Pulmonary artery endothelial cell (primary cell): ENCODE data around the gene ZFYVE28. TPM values are rescaled to one million over a fixed set of nuclear protein-coding genes. Genes with fewer than 3 reads are reported as not detected.

Source experiments
- DNase-seq: peaks from one replicate; pipeline ENCODE4 v3.0.0-alpha.2; 2011; ENCODE audit warnings: low read depth, low spot score
- total RNA-seq: library from RNA; depleted of rRNA; stranded (reverse); fragments of >200 nt; gene quantifications from 2 replicates; pipeline ENCODE4 v1.2.3, GENCODE V29; 2014

Gene ZFYVE28
- total RNA-seq, 1 donor from 2014 or later: 10.8 TPM

DNA sequence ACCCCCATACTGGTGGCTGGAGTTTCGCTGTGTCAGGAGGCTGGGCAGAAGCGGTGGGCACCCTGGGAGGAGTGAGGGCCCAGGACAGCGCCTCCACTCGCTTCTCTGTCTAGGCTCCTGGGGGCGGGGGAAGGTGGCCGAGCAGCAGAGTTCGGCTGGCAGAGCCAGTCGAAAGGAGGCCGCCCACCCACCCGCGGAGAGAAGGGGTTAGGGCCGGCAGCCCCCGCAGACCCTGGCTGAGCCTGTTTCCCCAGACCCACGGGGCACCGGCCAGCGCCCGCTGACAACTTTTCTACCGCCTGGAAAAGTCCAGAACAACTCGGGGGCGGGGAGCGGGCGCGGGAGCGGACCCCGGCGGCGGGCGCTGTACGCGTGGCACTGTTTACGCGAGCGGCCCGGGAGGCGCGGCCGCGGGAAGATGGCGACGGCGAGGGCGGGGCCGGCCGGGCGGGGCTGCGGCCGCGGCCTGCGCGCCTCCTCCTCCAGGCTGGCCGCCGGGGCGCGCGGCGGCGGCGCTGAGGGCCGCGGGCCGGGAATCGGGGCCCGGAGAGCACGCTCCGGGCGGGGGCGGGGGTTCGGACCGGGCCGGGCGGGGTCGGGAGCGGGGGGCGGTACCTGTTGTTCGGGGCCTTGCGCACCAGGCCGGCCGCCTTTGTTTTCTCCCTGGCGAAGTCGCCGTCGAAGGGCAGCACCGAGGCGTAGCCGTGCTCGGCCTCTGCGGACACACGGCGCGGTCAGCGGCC is 157.2 kb downstream of the ZFYVE28 start:
- DNase-seq: no peak

DNA sequence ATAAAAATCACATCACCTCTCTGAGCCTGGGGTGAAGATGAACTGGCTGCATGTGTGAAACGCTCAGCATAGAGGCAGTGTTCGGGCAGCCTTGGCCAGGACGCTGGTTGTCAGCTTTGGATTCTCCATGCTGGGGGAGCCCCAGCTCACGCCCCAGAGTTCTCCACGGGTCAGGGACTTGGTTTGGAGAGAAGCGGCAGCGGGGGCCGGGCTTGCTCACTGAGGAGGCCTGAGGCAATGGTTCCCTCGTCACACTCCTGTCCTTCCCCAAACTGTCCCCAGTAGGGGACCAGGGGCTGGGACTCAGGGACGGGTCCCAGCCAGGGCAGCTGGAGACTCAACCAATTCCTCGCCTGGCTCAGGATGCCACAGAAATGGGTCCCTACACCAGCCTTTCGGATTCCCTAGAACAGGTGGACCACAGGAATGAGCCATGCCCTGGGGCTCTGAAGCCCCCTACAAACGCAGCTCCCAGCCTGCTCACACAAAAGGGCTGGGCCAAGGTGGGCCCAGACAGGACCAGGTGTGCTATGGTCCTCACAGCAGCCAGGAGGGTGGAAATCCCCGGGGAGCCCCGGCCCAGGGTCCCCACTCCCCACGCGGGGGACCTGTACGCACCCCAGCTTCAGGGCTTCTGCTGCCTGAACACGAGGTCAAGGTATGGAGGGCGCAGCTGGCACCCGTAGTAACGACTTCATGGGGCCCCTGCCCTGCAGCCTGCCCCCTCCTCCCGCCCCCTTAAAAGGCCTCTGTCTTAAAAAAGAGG is 157.9 kb downstream of the ZFYVE28 start:
- no peak for DNase-seq

DNA sequence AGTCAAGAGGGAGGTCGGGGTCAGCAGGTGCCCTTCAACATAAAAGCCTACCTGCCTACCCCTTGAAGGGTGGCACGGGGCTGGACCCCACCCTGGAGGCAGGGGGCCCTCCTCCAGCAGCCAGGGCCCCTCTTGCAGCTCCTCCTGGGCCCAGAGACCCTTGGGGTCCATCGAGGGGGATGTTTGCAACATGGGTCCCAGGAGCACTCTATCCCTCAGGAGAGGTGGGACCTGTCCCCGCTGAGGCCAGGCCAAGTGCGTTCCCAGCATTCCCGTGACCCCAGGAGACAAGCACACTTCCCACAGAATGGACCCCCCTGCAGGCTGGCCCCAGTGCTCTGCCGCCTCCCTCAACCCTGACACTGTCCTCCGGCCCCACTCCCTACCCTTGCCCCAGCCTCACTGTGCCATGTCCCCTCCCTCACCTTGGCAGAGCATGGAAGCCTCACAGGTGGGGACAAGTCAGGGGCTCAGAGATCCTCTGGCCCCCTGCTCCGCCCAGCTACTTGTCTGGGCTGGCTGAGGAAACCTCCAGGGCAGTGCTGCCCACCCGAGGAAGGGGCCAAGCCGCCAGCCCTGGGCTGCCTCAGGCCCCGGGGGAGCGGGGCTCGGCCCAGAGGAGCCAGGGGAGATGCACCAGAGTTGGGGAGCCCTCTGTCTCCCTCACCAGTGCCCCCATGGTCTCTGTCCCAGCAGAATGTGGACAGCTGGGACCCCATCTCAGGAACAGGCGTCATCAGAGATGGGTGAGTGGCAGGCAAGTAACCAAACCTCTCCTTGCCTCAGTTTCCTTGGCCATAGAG is 158.7 kb downstream of the ZFYVE28 start:
- DNase-seq: no peak

DNA sequence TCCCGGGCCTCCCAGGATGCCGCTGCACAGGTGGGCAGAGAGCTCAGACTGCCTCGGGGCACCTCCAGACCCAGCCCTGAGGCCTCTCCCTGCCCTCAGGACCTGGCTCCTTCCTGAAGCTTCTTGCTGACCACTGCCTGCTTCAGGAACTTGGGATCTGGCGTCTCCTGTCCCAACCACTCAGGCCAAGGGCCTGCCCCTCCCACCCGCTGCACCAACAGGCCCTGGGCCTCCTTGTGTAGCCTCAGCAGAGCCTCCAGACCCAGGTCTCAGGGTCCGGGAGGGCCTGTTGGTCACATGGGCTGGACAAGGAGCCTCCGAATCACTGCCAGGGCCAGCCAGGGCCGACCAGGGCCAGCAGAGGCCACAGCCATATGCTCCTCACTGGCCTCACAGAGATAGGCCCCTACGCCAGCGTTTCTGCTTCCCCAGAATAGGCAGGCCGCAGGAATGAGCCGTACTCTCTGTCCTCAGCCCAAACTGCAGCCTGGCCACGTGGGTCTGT is 159.4 kb downstream of the ZFYVE28 start:
- no peak for DNase-seq

DNA sequence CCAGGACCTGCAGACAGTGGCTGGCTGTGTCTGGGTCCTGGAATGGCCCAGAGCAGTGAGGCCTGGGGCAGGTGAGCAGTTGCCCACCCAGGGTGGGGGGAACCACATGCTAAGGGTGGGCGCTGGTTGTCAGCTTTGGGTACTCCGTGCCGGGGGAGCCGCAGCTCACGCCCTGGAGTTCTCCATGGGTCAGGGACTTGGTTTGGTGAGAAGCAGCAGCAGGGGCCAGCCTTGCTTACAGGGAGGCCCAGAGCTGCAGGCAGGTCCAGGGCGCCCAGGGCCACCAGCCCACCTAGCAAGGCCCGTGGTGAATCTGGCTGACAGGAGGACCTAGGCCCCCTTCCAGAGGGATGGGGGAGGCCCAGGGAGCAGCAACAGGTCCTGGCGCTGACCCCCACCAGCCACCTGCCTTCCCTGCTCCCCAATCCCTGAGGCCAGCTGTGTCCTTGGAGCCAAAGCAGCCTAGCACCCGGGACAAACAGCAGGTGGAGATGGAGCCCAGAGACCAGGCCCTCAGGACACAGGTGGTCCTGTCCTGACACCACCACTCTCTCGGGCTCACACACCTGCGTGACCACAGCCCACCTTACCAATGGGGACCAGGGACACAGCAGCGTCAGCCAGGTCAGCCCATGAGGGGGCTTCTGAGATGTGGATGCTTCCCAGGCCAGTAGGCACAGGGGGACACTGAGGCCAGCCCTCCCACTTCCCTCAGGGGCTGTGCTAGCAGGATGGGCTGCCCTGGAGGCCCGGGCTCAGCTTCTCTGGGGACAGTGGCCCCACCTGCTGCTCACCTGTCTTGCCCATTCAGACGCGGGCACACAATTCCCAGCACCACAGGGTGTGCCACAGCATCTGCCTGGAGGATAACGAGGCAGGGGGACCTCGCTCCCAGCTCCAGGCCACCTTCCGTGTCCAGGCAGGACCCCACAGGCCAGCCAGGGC is 160.1 kb downstream of the ZFYVE28 start:
- DNase-seq: no peak

GRCh38 chr4:2257361-2258081 is 160.9 kb downstream of the ZFYVE28 start:
- DNase-seq: no peak

DNA sequence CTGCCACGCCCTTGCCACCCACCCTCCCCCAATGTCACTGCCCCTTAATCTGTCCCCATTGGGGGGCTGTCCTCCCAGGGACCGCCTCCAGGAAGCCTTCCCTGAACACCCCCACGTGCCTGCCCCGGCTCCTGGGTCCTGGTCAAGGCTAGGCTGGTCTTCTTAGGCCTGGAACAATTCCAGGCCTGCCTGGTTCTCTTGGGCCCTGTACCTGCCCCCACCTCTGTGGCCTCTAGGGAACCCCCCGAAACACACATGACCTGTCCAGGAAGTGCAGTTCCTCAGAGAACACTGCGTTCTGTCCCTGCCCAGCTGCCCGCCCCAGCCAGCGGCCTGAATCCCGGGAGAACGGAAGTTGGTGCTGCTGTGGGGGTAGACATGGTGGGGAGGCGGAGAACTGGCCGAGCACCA is 161.7 kb downstream of the ZFYVE28 start:
- DNase-seq: no peak

DNA sequence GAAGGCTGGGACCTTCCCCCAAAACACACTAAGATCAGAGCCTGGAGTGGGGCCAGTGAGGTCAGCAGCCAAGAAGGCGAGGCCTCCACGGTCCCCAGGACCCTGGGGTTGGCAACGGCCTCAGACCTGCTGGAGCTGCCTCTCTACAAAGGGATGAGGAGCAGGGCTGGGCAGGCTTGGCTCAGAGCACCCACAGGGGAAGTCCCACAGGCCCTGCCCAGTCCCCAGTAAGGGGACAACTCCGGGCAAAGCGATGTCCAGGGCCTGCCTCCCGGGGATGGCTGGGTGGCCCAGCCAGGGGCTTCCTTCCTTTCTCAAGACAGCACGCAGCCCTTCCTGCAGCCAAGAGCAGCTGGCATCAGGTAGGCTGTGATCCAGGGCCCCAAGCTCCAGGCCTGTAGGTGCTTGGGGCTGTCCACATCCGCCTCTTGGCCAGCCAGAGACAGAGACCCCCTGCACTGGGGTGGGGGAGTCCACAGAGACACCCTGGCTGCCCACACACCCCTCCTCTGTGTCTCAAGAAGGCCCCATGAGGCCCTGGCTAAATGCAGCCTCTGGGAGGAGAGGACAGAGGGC is 162.2 kb downstream of the ZFYVE28 start:
- DNase-seq: no peak

DNA sequence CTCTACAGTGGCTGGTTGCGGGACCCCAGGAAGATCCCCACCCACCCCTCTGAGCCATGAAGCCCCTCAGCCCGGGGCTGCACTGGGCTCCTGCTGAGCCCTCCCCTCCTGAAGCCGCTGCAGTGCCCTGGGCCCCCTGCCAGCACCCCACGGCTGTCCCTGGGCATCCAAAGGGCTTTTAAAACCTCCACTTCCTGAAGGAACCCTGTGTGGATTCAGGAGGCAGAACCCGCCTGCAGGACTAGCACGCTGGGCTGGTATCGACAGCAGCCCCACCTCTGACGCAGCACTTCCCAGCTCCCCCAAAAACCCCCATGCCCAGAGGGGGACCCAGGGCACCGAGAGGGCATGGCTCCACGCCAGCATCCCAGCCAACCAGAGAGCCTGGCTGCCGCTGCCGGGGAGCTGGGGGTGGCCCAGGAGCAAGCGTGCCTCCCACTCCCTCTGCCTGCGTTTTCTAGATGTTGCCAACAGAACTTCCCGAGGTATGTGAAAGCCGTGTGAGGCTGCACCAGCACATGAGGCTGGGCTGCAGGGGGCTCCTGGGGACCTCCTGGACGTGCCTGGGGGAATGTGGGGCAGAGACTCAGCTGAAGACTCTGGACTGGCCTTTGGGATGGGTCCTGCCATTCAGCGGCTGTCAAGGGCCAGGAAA is 162.8 kb downstream of the ZFYVE28 start:
- DNase-seq: no peak

GRCh38 chr4:2254665-2255500 is 163.6 kb downstream of the ZFYVE28 start:
- no peak for DNase-seq

DNA sequence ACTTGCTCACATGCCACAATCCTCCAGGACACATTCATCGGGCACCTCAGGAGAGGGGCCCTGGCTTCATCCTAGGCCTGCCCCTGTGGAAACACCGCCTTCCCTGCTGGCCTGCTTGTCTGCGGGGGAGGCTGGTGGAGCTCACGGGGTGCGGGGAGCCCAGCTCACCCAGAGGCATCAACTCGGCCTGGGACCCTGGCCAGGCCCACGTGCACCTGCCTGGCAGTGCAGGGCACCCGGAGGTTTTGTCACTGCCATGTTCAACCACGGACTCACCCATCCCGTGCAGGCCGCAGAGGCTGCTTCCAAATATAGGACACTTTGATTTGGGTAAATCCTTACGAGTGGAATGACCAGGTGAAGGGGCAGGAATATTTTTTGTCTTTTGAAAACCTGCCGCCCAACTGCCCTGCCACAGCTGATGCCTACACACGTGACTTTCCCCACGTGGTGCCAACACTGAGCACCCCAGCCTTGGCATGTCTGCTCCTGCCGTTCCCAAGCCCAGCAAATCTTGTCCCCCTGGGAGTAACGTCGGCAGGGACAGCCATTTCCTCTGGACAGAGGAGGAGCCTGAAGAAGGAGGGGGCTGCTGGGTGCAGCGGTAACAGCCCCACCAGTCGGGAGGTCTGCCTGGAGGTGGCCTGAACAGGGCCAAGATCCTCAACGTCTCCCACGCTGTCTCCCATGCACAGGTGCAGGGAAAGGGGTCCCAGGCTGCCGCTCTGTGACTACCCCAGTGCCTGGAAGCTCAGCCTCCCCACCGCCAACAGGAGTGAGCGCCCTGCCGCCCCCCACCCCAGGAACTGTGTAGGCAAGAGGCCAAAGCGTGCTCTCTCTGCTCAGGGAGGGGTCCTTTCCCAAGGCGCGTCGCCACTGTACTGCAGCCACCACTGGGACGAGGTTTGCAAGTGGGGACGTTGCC is 165.0 kb downstream of the ZFYVE28 start:
- no peak for DNase-seq

- DNase-seq: no peak
Measured at GRCh38 chr4:2252530-2253091, 165.8 kb downstream of the ZFYVE28 start.

DNA sequence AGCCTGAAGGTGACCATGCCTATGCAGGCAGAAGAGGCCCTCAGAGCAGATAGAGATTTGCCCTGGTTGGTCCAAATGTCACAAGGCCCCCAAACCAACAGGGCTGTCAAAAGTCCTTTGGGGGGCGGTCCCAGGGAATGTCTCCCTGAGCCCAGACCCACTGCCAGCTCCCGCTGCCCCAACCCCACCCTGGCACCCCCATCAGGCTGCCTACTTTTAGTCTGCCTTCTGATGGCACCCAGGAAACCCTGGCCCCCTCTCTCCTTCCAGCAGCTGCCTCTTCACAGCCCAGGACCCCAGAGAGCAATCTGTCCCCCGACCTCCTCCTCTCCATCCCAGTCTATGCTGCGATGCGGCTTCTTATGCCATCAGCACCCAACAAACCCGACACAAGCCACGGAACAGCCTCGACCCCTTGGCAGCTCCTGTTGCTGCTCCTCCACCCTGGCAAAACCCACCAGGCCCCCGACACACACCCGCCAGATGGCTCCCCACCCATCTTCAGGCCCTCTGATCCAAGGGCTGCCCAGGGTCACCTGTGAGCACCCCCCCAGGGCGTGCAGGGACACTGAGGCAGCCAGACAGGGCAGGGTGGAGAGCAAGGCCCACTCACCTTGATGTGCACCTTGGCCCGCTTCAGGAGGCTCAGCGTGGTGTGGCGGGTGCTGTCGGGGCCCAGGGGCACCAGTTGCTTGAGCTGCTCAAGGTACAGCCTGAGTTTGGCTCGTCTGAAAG is 166.5 kb downstream of the ZFYVE28 start:
- no peak for DNase-seq

- DNase-seq: no peak
Measured at GRCh38 chr4:2251073-2251794, 167.2 kb downstream of the ZFYVE28 start.

GRCh38 chr4:2250357-2251072 is 167.9 kb downstream of the ZFYVE28 start:
- no peak for DNase-seq
